ENCODE results near the gene PMS1. TPM values are rescaled to one million over a fixed set of nuclear protein-coding genes. Genes with fewer than 3 reads are reported as not detected.

The PMS1 gene
- total RNA-seq, 3 donors from 2014 or later (not counting 1 experiment from before 2014, with no cell fraction given), result 28.9 to 32.3 (median 29.1) TPM

- Histone ChIP-seq H3K27ac (ENCODE audit: low read length) (no peak overlapping the region), H3K4me3 (ENCODE audit: low read length) (no peak overlapping the region), H3K4me1 (ENCODE audit: control insufficient read depth, insufficient read depth, low read length) (no peaks in the 10 kb centered on the region), H3K27me3 (ENCODE audit: control insufficient read depth, insufficient read depth, low read length) (no peaks in the 10 kb centered on the region), H3K9me3 (ENCODE audit: control insufficient read depth, insufficient read depth, low read length) (no peaks in the 10 kb centered on the region), H3K36me3 (ENCODE audit: control insufficient read depth, insufficient read depth, low read length) (no peaks in the 10 kb centered on the region)
- no peaks in the 10 kb centered on the region for H3K36me3 Mint-ChIP-seq
- WGBS (ENCODE audit: insufficient coverage), result 75% methylated on average over 1 of the region's 4 CpGs
- no peak overlapping the region for H3K4me3 Mint-ChIP-seq
- H3K4me1 Mint-ChIP-seq, result no peaks in the 10 kb centered on the region
- no peaks in the 10 kb centered on the region for H3K9me3 Mint-ChIP-seq
- ATAC-seq, result no peak
- intact Hi-C loops (cut with micrococcal nuclease), result no loop called here
- no peaks in the 10 kb centered on the region for H3K27me3 Mint-ChIP-seq (ENCODE audit: low read depth in 2 of 2)
- no peak for TF ChIP-seq CTCF (IDR thresholded peaks at IDR 0.05)
- no peak overlapping the region for H3K27ac Mint-ChIP-seq
- no peak for DNase-seq
These were observed 51.8 kb downstream of the PMS1 start for GRCh38 chr2:189835855-189836558.

GRCh38 chr2:189836644-189837043 lies 52.4 kb downstream of the PMS1 start:
- intact Hi-C loops (cut with micrococcal nuclease), result no loop called here
- Histone ChIP-seq H3K4me3 (ENCODE audit: low read length) (no peak overlapping the region), H3K27ac (ENCODE audit: low read length) (no peak overlapping the region), H3K9me3 (ENCODE audit: control insufficient read depth, insufficient read depth, low read length) (no peaks in the 10 kb centered on the region), H3K4me1 (ENCODE audit: control insufficient read depth, insufficient read depth, low read length) (no peaks in the 10 kb centered on the region), H3K36me3 (ENCODE audit: control insufficient read depth, insufficient read depth, low read length) (no peaks in the 10 kb centered on the region), H3K27me3 (ENCODE audit: control insufficient read depth, insufficient read depth, low read length) (no peaks in the 10 kb centered on the region)
- H3K27ac Mint-ChIP-seq, result no peak overlapping the region
- H3K27me3 Mint-ChIP-seq (ENCODE audit: low read depth in 2 of 2), result no peaks in the 10 kb centered on the region
- H3K4me1 Mint-ChIP-seq, result no peaks in the 10 kb centered on the region
- 92% methylated on average over 4 of the region's 4 CpGs for WGBS (ENCODE audit: insufficient coverage)
- no peaks in the 10 kb centered on the region for H3K36me3 Mint-ChIP-seq
- no peaks in the 10 kb centered on the region for H3K9me3 Mint-ChIP-seq
- DNase-seq (no peak), ATAC-seq (no peak)
- no peak overlapping the region for H3K4me3 Mint-ChIP-seq
- no peak for TF ChIP-seq CTCF (IDR thresholded peaks at IDR 0.05)

- H3K36me3 Mint-ChIP-seq, result no peaks in the 10 kb centered on the region
- no peak for TF ChIP-seq CTCF (IDR thresholded peaks at IDR 0.05)
- no peaks in the 10 kb centered on the region for H3K27me3 Mint-ChIP-seq (ENCODE audit: low read depth in 2 of 2)
These were observed 53.1 kb downstream of the PMS1 start for GRCh38 chr2:189837326-189837725.

GRCh38 chr2:189841019-189841418 lies 56.8 kb downstream of the PMS1 start:
- Histone ChIP-seq H3K4me1 (ENCODE audit: control insufficient read depth, insufficient read depth, low read length) (no peaks in the 10 kb centered on the region), H3K27ac (ENCODE audit: low read length) (no peak overlapping the region), H3K36me3 (ENCODE audit: control insufficient read depth, insufficient read depth, low read length) (peaks cover 2% of the 10 kb centered on the region), H3K9me3 (ENCODE audit: control insufficient read depth, insufficient read depth, low read length) (no peaks in the 10 kb centered on the region), H3K4me3 (ENCODE audit: low read length) (no peak overlapping the region), H3K27me3 (ENCODE audit: control insufficient read depth, insufficient read depth, low read length) (no peaks in the 10 kb centered on the region)
- peak overlapping the region in 1 of 2 donors; percentile 0 for H3K27ac Mint-ChIP-seq
- ATAC-seq (no peak), DNase-seq (no peak)
- H3K27me3 Mint-ChIP-seq (ENCODE audit: low read depth in 2 of 2), result no peaks in the 10 kb centered on the region
- no peaks in the 10 kb centered on the region for H3K36me3 Mint-ChIP-seq
- no peak for TF ChIP-seq CTCF (IDR thresholded peaks at IDR 0.05)
- no peaks in the 10 kb centered on the region for H3K9me3 Mint-ChIP-seq
- H3K4me3 Mint-ChIP-seq, result no peak overlapping the region
- H3K4me1 Mint-ChIP-seq, result peaks cover 0 to 10% of the 10 kb centered on the region in 2 donors
- intact Hi-C loops (cut with micrococcal nuclease), result no loop called here

More at GRCh38 chr2:189837326-189837725, 53.1 kb downstream of the PMS1 start:
- intact Hi-C loops (cut with micrococcal nuclease), result no loop called here
- H3K4me1 ChIP-seq (ENCODE audit: control insufficient read depth, insufficient read depth, low read length), result no peaks in the 10 kb centered on the region
- H3K4me1 Mint-ChIP-seq, result peaks cover 0 to 6% of the 10 kb centered on the region in 2 donors
- no peaks in the 10 kb centered on the region for H3K27me3 ChIP-seq (ENCODE audit: control insufficient read depth, insufficient read depth, low read length)
- no peaks in the 10 kb centered on the region for H3K9me3 ChIP-seq (ENCODE audit: control insufficient read depth, insufficient read depth, low read length)
- H3K4me3 ChIP-seq (ENCODE audit: low read length), result no peak overlapping the region
- no peak for DNase-seq
- no peak overlapping the region for H3K27ac Mint-ChIP-seq
- H3K4me3 Mint-ChIP-seq, result no peak overlapping the region
- H3K9me3 Mint-ChIP-seq, result no peaks in the 10 kb centered on the region
- no peak for ATAC-seq
- H3K27ac ChIP-seq (ENCODE audit: low read length), result no peak overlapping the region
- H3K36me3 ChIP-seq (ENCODE audit: control insufficient read depth, insufficient read depth, low read length), result no peaks in the 10 kb centered on the region
- WGBS (ENCODE audit: insufficient coverage), result 100% methylated on average over 2 of the region's 2 CpGs
